H9 (cell line): ENCODE data around the gene SLC5A12. TPM values are rescaled to one million over a fixed set of nuclear protein-coding genes. Genes with fewer than 3 reads are reported as not detected.

Experiments used
- DNase-seq: peaks from one replicate; pipeline ENCODE4 v3.0.0-alpha.2; 2017
- H2AFZ ChIP-seq: one replicate; pipeline ENCODE4 v1.6.1; 2013; ENCODE audit warnings: mild to moderate bottlenecking, low read length, control low read depth, moderate library complexity
- H2AK5ac ChIP-seq: 2 replicates; pipeline ENCODE4 v1.6.1; 2013; ENCODE audit warnings: low read length, control low read depth, mixed read lengths; ENCODE audit not compliant: insufficient read length
- H2BK120ac ChIP-seq: one replicate; pipeline ENCODE4 v1.6.1; 2013; ENCODE audit warnings: low read depth, mild to moderate bottlenecking, low read length, control low read depth, inconsistent platforms; ENCODE audit not compliant: poor library complexity, severe bottlenecking
- H2BK12ac ChIP-seq: 2 replicates; pipeline ENCODE4 v1.6.1; 2013; ENCODE audit warnings: low read length, control low read depth, mixed read lengths, low read depth; ENCODE audit not compliant: insufficient read length
- H2BK15ac ChIP-seq: 2 replicates; pipeline ENCODE4 v1.6.1; 2013; ENCODE audit warnings: low read depth, low read length, control low read depth
- H2BK20ac ChIP-seq: one replicate; pipeline ENCODE4 v1.6.1; 2013; ENCODE audit warnings: low read depth, mild to moderate bottlenecking, low read length, control low read depth, inconsistent platforms; ENCODE audit not compliant: poor library complexity, severe bottlenecking
- H2BK5ac ChIP-seq: 2 replicates; pipeline ENCODE4 v1.6.1; 2013; ENCODE audit warnings: low read length, control low read depth, mixed read lengths; ENCODE audit not compliant: insufficient read length
- H3K14ac ChIP-seq: 2 replicates; pipeline ENCODE4 v1.6.1; 2013; ENCODE audit warnings: low read length, control low read depth; ENCODE audit not compliant: insufficient read depth
- H3K18ac ChIP-seq: 2 replicates; pipeline ENCODE4 v1.6.1; 2013; ENCODE audit warnings: low read depth, mild to moderate bottlenecking, mixed read lengths, low read length, control low read depth; ENCODE audit not compliant: insufficient read length
- H3K23ac ChIP-seq: 2 replicates; pipeline ENCODE4 v1.6.1; 2013; ENCODE audit warnings: low read length, control low read depth, mixed read lengths, low read depth; ENCODE audit not compliant: insufficient read length
- H3K23me2 ChIP-seq: 2 replicates; pipeline ENCODE4 v1.6.1; 2013; ENCODE audit warnings: low read depth, mild to moderate bottlenecking, mixed read lengths, low read length, control low read depth; ENCODE audit not compliant: insufficient read length, poor library complexity, severe bottlenecking
- H3K27ac ChIP-seq: 2 replicates; pipeline ENCODE4 v1.5.1; 2013; ENCODE audit warnings: low read length, control low read depth, mixed read lengths, low read depth; ENCODE audit not compliant: insufficient read length
- H3K27me3 ChIP-seq: 2 replicates; pipeline ENCODE4 v1.6.1; 2013; ENCODE audit warnings: low read length, control low read depth, inconsistent platforms; ENCODE audit not compliant: insufficient read depth
- H3K4ac ChIP-seq: 2 replicates; pipeline ENCODE4 v1.6.1; 2013; ENCODE audit warnings: low read depth, mild to moderate bottlenecking, control low read depth, inconsistent platforms, low read length, moderate library complexity
- H3K4me1 ChIP-seq: 2 replicates; pipeline ENCODE4 v1.6.1; 2013; ENCODE audit warnings: low read length, control low read depth, inconsistent platforms; ENCODE audit not compliant: insufficient read depth
- H3K4me2 ChIP-seq: 2 replicates; pipeline ENCODE4 v1.6.1; 2013; ENCODE audit warnings: low read length, control low read depth, mixed read lengths; ENCODE audit not compliant: insufficient read length, insufficient read depth
- H3K56ac ChIP-seq: 2 replicates; pipeline ENCODE4 v1.6.1; 2013; ENCODE audit warnings: low read depth, mild to moderate bottlenecking, mixed read lengths, low read length, control low read depth; ENCODE audit not compliant: insufficient read length
- H3K79me1 ChIP-seq: 2 replicates; pipeline ENCODE4 v1.6.1; 2013; ENCODE audit warnings: low read depth, mild to moderate bottlenecking, moderate library complexity, low read length, control low read depth, inconsistent platforms; ENCODE audit not compliant: insufficient read depth, poor library complexity, severe bottlenecking
- H3K79me2 ChIP-seq: 2 replicates; pipeline ENCODE4 v1.6.1; 2013; ENCODE audit warnings: low read length, control low read depth, inconsistent platforms; ENCODE audit not compliant: insufficient read depth
- H3K9ac ChIP-seq: 2 replicates; pipeline ENCODE4 v1.6.1; 2013; ENCODE audit warnings: low read length, control low read depth, mixed read lengths; ENCODE audit not compliant: insufficient read length; ENCODE audit errors: extremely low read depth
- H3K9me3 ChIP-seq: one replicate; pipeline ENCODE4 v1.6.1; 2013; ENCODE audit warnings: low read depth, low read length, inconsistent platforms; ENCODE audit not compliant: control insufficient read depth
- H3T11ph ChIP-seq: one replicate; pipeline ENCODE4 v1.6.1; 2013; ENCODE audit warnings: mild to moderate bottlenecking, low read length, control low read depth, inconsistent platforms
- H4K20me1 ChIP-seq: one replicate; pipeline ENCODE4 v1.6.1; 2013; ENCODE audit not compliant: control insufficient read depth, insufficient read length, insufficient read depth
- H4K5ac ChIP-seq: 2 replicates; pipeline ENCODE4 v1.6.1; 2013; ENCODE audit warnings: low read depth, mild to moderate bottlenecking, mixed read lengths, low read length, control low read depth; ENCODE audit not compliant: insufficient read length
- H4K8ac ChIP-seq: replicated peaks from 2 replicates; pipeline ENCODE4 v1.6.1; 2013; ENCODE audit warnings: low read length, control low read depth, mixed read lengths, low read depth; ENCODE audit not compliant: insufficient read length
- H4K91ac ChIP-seq: 2 replicates; pipeline ENCODE4 v1.6.1; 2013; ENCODE audit warnings: low read depth, mild to moderate bottlenecking, moderate library complexity, mixed read lengths, low read length, control low read depth; ENCODE audit not compliant: insufficient read length
- H3K27ac Mint-ChIP-seq, 3 experiments: 2 replicates in 2 of 3; 3 replicates in 1 of 3; pipeline ENCODE4 v1.8.0; 2020 to 2021; ENCODE audit warnings: mixed read lengths in 3 of 3, mild to moderate bottlenecking in 1 of 3, moderate library complexity in 1 of 3
- H3K27me3 Mint-ChIP-seq: 2 replicates; pipeline ENCODE4 v1.8.0; 2021; ENCODE audit warnings: low read depth, mild to moderate bottlenecking, moderate library complexity, mixed read lengths
- H3K36me3 Mint-ChIP-seq, 3 experiments: 2 replicates in 2 of 3; 3 replicates in 1 of 3; pipeline ENCODE4 v1.8.0; 2020 to 2021; ENCODE audit warnings: low read depth in 3 of 3, mixed read lengths in 3 of 3; ENCODE audit not compliant: insufficient read depth in 1 of 3
- H3K4me1 Mint-ChIP-seq, 2 experiments: 2 replicates each; pipeline ENCODE4 v1.8.0; 2020; ENCODE audit warnings: mixed read lengths in 2 of 2
- H3K4me3 Mint-ChIP-seq, 2 experiments: 2 replicates in 1 of 2; 3 replicates in 1 of 2; pipeline ENCODE4 v1.8.0; 2020 to 2021; ENCODE audit warnings: mild to moderate bottlenecking in 2 of 2, mixed read lengths in 2 of 2, moderate library complexity in 1 of 2
- H3K9me3 Mint-ChIP-seq, 2 experiments: 2 replicates in 1 of 2; 3 replicates in 1 of 2; pipeline ENCODE4 v1.8.0; 2020; ENCODE audit warnings: mild to moderate bottlenecking in 2 of 2, mixed read lengths in 2 of 2, moderate library complexity in 1 of 2
- CTCF ChIP-seq: fragments of 200-600 bp; sonication (generic); conservative IDR thresholded peaks from 3 replicates; pipeline ENCODE4 v1.8.0; 2021; ENCODE audit warnings: antibody characterized with exemption, mild to moderate bottlenecking
- WGBS: extraction: QIAGEN DNeasy Blood & Tissue Kit; methylation state at CpG from one replicate; pipeline ENCODE4 v1.1.7; 2013; ENCODE audit warnings: missing lambda C conversion rate, low lambda C conversion rate, mixed read lengths; ENCODE audit not compliant: insufficient read length; ENCODE audit errors: extremely low coverage; 5-methylcytosine and 5-hydroxymethylcytosine counted together
- total RNA-seq: library from RNA; stranded (reverse); gene quantifications from 2 replicates; pipeline ENCODE4 v1.2.1, GENCODE V29; 2021

The SLC5A12 gene
- total RNA-seq, 1 experiment from 2014 or later: 2.7 TPM

- Histone ChIP-seq H2AK5ac (no peak overlapping the region), H3K27me3 (no peaks in the 10 kb centered on the region), H3T11ph (no peak overlapping the region), H4K8ac (no peak overlapping the region), H3K23ac (no peak overlapping the region), H3K9me3 (no peaks in the 10 kb centered on the region), H3K4me2 (no peak overlapping the region), H2BK12ac (no peak overlapping the region), H3K4ac (no peak overlapping the region), H3K79me1 (no peaks in the 10 kb centered on the region), H4K5ac (no peak overlapping the region), H3K9ac (no peak overlapping the region), H2BK120ac (no peak overlapping the region), H2AFZ (no peak overlapping the region), H2BK15ac (no peak overlapping the region), H3K56ac (no peak overlapping the region), H3K27ac (no peak overlapping the region), H2BK20ac (no peak overlapping the region), H3K18ac (no peak overlapping the region), H3K23me2 (no peaks in the 10 kb centered on the region), H3K79me2 (no peaks in the 10 kb centered on the region), H3K14ac (no peak overlapping the region), H4K91ac (no peak overlapping the region), H2BK5ac (no peak overlapping the region), H4K20me1 (no peaks in the 10 kb centered on the region), H3K4me1 (no peaks in the 10 kb centered on the region)
- Mint-ChIP-seq H3K4me3 (no peak overlapping the region), H3K27ac (no peak overlapping the region), H3K9me3 (no peaks in the 10 kb centered on the region), H3K36me3 (no peaks in the 10 kb centered on the region), H3K4me1 (peaks cover 0 to 4% of the 10 kb centered on the region in 2 experiments; a peak in 1 of 4 replicates), H3K27me3 (peaks cover 4% of the 10 kb centered on the region)
- TF ChIP-seq CTCF: no peak
- DNase-seq: no peak
- WGBS: no CpG with 5 or more reads among the region's 2 CpGs
Measured at GRCh38 chr11:26655287-26655686, 66.6 kb downstream of the SLC5A12 start.
